HG03378 (cell line): ENCODE data around the gene GRIN2D.

ENCODE experiments used
- ATAC-seq: cut with Tn5 transposase; IDR thresholded peaks from one replicate; pipeline ENCODE4 v1.9.1; 2021; ENCODE audit warnings: mild to moderate bottlenecking, moderate library complexity; ENCODE audit not compliant: unreplicated experiment

GRIN2D gene

DNA sequence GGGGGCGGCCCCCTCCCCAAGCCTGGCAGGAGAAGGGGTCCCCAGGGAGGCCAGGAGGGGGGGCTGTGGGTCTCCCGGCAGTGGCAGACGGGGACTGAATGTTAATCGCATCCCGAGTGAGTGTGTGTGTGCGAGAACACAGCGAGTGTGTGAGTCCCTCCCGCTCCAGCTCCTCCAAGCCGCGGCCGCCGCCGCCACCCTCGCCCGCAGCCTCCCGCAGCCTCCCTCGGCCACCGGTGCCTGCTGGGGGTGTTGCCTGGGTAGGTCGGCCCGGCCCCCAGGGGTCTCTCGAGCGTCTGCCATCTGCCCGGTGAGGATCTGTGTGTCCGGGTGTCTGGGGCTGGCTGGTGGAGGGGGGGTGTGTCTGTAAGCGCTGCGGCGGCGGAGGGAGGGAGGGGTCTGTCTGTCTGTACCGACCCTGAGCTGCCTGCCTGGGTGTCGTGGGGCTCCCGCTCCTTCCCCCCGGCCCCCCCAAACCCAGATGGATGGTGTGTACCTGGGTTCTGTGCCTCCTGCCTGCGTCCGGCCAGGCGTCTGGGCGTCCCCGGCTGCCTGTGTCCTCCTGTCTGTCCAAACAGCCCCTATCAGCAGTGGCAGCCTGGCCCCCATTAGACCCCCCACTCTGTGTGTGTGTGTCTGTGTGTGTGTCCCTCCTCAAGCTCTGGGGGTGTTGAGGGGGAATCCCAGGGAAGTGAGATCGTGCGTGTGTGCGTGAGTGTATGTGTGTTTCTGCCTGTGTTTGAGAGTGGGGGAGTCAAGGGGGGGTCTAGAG lies at the start of gene GRIN2D:
TSS of gene GRIN2D (plus strand) at position 110 of the 772 bp plus-strand sequence. CDS start 4,725 bp downstream, outside the sequence.
- ATAC-seq: no peak

DNA sequence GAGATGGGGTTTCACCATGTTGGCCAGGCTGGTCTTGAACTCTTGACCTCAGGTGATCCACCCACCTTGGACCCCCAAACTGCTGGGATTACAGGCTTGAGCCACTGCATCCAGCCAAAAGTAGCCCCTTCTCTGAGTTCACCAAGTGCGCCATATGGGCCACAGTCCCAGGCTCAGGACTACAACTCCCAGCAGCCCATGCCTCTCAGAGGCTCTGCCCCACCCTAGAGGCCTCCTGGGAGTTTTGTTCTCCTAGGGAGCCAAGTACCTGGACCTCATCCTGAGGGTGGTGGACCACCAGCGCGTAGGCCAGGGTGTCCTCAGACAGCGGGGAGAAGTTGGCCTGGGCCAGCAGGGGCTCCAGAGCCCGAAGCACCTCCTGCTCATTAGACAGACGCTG lies 48.6 kb upstream of the GRIN2D start:
- no peak for ATAC-seq

DNA sequence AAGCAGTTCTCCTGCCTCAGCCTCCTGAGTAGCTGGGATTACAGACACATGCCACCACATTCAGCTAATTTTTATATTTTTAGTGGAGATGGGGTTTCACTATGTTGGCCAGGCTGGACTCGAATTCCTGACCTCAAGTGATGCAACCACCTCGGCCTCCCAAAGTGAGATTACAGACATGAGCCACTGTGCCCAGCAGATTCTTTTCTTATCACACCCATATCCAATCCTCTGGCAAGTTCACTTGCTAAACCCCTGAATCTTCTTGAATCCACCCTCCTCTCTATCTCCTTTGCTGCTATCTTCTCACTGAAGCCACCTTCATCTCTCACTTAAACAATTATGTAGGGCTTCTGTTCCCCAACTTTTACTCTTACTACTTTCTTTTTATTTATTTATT lies 47.3 kb upstream of the GRIN2D start:
- ATAC-seq: no peak

DNA sequence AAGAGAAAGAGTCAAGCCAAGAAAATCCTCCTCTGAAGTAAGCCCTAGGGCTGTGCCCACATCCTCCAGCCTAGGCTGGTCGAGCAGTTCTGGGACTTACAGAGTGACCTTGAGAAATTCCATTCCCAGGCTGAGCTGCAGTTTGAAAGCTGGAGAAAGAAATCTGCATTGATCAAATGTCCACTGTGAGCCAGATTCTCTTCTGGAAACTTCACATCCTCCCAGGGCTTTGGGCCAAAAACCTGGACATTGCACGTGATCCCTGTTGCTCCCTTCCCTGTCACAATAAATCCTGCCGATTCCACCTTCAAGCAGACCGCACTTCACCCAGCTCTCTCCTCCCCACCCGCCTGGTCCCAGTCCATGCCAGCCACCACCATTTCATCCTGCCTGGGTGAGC lies 45.4 kb upstream of the GRIN2D start:
- no peak for ATAC-seq

DNA sequence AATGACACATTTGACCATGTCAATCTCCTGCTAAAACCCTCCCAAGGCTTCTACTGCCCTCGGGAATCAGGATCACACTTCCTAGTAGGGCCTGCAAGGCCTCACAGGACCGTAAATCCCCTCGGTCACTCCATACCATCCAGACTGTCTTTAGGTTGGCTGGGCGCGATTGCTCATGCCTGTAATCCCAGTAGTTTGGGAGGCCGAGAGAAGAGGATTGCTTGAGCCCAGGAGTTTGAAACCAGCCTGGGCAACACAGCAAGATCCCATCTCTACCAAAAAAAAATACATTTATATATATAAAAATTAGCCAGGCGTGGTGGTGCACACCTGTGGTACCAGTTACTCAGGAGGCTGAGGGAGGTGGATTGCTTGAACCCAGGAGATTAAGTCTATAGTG lies 44.7 kb upstream of the GRIN2D start:
- no peak for ATAC-seq

DNA sequence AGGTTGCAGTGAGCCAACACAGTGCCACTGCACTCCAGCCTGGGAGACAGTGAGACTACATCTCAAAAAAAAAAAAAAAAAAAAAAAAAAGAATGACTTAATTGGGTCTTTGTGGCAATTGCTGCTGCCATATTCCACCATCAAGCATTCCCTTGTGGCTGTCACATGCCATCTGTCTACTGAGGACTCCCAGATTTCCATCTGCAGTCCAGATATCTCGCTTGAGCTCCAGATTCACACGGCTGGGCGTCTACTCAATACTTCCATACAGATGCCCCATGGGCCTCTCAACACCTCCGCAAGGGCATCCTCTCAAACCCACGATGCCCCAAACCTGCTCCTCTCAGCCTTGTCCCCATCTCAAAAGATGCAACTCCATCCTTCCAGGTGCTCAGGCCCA lies 42.6 kb upstream of the GRIN2D start:
- ATAC-seq: no peak

DNA sequence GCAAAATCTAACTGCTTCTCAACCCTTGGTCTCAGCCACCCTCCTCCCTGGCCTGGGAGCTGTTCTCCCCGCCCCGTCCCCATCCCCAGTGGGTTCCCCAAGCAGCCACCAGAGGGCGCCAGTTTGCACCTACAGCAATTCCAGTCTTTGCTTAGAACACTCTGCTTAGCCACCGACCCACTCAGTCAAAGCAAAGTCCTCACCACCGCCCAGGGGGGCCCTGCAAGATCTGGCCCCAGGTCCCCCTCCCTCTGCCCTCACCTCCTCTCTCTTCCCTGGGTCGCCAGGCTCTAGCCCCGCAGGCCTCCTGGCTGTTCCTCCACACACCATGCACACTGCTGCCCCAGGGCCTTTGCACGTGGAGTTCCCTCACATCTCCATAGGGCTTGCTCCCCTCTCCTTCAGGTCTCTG lies 42.1 kb upstream of the GRIN2D start:
- no peak for ATAC-seq

- no peak for ATAC-seq
Measured at GRCh38 chr19:48353677-48354076, 39.8 kb upstream of the GRIN2D start.

- ATAC-seq: no peak
Measured at GRCh38 chr19:48354332-48354992, 39.0 kb upstream of the GRIN2D start.

DNA sequence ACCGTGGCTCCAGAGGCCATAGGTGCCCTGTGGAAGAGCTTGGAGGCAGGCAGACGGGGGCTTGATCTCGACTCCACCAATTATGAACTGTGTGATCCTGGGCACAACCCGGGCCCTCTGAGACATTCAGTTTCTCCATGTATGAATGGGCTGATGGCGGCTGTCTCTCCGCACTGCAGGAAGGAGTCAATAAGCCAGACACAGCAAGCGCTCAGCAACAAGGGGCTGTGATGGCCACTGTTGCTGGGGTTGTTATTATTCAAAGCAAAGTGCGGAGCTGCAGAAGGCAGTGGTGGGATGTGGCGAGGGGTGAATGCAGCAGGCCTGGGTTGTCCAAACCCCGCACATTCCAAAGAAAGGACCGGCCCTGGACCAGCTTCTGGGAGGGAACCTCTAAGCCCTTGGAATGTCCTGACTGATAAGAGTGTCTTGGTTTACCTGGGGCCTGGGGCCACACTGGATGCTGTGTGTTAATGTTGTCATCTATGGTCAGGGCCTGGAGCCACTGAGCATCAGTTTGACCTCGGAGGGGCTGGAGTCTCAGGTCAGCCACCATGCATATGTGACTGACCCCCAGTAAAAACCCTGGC lies 38.0 kb upstream of the GRIN2D start:
- no peak for ATAC-seq

- ATAC-seq: no peak
Measured at GRCh38 chr19:48359123-48359522, 34.3 kb upstream of the GRIN2D start.

DNA sequence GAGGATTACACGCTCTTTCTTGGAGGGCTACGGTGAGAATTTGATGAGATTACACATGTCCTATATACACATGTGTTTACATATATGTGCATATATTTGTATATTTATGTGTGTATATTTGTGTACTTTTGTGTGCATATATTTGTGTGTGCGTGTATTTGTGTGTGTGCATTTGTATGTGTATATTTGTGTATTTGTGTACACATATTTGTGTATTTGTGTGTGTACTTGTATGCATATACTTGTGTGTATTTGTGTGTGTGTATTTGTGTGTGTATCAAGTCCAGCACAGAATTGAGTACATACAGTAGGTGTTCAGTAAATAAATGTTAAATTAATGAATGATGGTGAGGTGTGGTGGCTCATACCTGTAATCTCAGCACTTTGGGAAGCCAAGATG lies 31.6 kb upstream of the GRIN2D start:
- ATAC-seq: no peak

DNA sequence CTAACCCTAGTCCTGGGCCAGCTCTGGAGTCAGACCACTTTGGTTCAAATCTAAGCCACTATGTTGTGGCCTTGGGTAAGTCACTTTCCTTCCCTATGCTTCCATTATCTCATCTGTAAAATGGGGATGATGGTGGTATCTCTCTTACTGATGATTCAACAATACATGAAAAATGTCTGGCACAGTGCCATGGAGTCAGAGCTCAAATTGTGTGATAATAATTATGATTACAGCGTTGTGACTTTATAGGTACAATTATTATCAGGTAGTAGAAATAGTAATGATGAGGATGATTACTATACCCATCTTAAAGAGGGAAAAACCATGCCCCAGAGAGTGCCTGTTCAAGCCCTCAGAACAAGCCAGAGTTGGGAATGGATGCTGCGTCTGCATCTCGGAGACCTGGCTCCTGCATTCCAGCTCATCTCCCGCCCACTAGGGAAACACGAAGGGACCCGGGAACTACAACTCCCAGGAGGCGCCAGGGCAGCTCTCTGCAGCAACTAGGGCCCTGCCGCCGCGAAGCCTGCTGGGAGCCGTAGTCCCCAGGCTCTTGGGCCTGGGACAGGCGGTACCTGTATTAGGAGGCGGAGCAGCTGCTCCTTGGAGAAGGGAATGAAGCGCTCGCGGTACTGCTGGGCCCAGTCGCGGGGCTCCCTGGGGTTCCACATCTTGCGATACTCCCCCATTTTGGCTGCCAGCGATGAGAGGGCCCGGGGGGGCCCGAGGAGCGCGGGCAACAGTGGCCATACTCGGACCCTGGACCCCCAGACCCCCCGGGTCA lies 30.6 kb upstream of the GRIN2D start:
- ATAC-seq: peak; percentile 36

DNA sequence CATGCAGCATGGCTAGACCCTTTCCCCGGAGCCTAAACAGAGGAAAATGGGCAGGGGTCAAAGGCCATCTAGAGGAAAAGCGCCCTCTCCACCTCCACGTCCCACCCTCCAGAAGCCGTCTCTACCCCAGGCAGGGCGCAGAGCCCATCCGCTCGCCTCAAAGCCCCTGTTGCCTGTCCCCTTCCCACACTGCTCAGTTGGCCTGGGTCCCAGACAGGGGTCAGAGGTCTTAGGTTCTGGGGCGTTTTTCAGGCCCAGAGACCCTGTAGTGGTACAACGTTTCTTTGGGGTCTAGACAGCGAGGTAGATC lies 30.0 kb upstream of the GRIN2D start:
- peak; percentile 6 for ATAC-seq

DNA sequence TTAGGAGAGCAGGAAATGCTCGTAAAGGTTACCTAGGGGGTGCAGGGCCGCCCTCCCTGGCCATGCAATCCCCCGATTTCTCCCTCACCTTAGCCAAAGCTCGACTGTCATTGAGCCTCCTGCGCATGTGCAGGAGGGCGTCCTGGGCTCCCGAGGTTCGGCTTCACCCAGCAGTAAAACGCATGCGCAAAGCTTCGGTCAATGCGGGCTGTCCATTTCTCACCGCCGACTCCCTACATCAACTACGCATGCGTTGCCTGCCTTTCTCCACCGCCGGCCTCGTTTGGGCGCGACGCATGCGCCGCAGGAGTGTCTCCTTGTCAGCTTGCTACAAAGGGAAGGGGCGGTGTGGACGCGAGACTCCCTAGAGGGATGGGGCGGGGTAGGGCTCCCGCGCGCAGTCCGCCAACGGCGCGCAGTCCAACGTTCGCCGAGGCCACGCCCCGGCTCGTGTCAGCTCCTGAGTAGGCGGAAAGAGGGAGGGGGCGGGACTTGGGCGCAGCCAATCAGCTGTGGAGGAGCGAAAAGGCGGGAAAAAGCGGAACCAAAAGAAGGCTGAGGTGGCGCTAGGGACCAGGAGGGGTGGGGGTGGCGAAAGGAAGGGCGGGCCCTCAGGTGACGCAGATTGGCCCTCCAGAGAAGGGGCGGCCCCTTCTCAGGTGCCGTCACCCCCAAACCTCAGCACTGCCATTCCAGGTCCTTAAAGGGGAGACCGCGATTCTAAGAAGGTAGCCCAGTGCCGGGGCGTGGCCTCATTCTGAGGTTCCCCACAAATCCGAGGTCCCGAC lies 29.5 kb upstream of the GRIN2D start, which contains the start of the genes SYNGR4 and TMEM143:
TSS of gene SYNGR4 (plus strand) at position 558 of the 788 bp plus-strand sequence. CDS start 1,476 bp downstream, outside the sequence.
TSS of gene TMEM143 (minus strand) at position 131 of the 788 bp plus-strand sequence. CDS start at position 111, 20 bp downstream.
- peak; percentile 67 for ATAC-seq

GRCh38 chr19:48364598-48365348 lies 28.7 kb upstream of the GRIN2D start:
- no peak for ATAC-seq

- no peak for ATAC-seq
Measured at GRCh38 chr19:48365602-48366001, 27.9 kb upstream of the GRIN2D start.

DNA sequence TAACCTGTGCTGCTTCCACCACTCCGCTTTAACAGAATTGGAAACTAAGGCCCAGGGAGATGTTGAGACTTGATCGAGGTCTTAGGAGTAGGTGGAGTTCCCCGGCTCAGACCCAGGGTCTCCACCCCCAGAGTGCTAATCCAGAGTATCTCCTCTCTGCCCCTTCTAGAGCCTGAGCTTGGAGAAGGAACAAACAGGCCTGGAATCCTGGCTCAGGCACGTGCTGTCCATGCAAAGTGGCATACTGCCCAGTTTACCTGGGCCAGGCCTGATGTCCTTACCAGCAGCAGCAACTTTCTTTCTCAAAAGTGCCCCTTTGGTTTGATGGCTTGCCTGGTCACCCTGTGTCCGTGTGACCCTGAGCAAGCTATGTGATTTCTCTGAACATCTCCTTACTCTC lies 25.6 kb upstream of the GRIN2D start:
- ATAC-seq: no peak

- no peak for ATAC-seq
Measured at GRCh38 chr19:48368936-48369335, 24.5 kb upstream of the GRIN2D start.

DNA sequence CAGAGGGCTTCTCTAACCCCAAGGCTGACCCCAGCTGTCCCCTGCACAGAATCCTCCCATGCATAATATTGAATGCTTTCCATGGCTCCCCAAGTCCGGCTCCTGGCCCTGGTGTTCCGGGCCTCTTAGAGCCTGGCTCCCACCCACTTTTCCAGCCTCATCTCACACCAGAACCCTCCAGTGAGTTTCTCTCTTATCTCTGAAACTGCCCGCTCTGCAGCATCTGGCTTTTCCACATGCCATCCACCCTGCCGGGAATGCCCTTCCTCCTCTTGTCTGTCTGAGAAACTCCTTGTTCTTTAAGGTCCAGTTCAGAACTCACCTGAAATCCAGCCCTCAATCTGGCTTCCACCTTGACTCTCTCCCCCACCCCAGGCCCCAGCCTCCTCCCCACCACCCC lies 22.5 kb upstream of the GRIN2D start:
- ATAC-seq: no peak
